Measurements from ENCODE around the gene SH3BP5. TPM values are rescaled to one million over a fixed set of nuclear protein-coding genes. Genes with fewer than 3 reads are reported as not detected.

The SH3BP5 gene
- total RNA-seq, 1 experiment from 2014 or later, result 21.0 TPM

DNA sequence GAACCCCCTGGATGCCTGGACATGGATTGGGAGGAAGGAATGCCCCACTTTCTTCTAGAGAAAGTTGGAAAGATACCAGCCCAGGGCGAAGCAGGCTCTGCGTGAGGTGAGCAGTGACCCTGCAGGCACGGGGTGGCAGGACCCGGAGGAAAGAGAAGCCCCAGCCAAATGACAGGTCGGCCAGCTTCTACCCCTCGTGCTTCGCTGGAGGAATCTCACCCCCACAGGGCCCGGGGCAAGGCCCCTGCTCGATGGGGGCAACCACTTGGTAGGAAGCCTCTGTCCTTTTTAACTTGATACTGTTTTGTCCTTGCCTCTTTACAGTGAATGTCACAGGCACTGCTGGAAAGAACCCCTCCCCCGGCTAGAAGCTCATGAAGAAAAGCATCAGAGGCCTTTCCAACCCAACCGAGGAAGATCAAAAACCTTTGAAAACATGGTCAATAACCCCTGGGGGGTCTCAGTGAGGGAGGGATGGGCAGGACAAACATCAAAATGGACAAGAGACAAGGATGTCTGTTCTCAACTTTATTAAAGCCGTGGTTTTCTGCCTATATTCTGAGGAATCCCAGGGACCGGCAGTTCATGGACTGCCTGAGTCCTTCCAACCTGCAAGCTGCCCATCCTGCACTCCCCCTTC, 54.4 kb downstream of the SH3BP5 start:
- no peak for DNase-seq (ENCODE audit: low read depth)

DNA sequence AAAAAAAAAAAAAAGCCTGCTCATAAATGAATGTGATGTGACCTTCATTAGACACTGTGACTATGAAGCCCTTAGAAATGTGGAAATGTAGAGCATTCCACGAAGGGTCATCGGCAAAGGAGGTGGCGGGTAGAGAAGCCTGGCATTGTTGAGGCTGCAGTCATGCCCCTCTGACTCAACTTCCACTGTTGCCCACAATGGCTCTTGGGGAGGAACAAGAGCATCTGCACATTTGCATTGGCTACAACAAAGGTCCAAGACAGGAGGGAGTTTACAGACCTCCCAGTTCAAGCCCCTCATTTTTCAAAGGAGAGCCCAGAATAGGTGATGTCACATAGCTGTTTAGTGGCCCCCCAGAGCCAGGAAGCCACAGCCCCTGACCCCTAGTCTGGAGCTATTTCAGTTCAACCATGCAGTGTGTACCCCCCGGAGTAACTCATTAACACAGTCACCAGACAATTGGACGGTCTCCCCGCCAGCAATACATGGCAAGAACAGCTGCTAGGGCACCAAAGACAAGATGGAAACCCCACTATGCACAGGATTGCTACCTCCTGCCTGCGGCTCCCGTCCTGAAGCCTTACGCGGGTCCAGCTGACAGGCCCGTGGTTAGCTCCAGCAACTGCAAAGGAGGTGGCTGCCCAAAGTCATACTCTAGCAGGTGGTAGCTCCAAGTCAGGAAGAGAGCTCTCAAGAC, 56.2 kb downstream of the SH3BP5 start:
- DNase-seq (ENCODE audit: low read depth), result peak; percentile 32

GRCh38 chr3:15273227-15273626, 59.2 kb downstream of the SH3BP5 start:
- DNase-seq (ENCODE audit: low read depth), result no peak

DNA sequence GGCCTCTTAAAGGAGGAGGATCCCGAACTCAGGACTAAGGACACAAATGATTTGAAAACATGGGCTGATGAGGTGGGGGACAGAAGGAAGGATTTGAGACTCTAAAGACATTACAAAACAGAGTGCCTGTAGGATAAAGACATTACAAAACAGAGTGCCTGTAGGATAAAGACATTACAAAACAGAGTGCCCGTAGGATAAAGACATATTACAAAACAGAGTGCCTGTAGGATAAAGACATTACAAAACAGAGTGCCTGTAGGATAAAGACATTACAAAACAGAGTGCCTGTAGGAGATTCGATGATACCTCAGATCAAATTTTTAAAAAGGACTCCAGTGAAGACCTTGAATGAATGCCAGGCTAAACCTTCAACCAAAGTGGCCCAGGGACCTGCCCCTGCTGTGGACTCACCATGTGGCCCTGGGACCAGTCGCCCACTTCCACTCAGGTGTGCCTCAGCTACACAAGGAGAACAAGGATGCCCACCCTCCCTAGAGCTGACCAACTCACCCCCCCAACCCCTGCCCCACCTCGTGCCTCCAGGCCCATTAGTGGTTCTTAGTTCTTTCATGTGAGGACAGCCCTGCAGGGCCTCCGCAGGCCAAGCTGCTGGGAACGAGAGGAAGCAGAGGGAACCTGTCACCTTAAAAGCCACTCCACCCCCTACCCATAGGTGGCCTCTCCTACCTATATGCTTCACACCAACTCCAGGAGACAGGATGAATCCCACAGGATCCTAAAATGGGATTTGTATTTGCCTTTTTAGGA, 59.8 kb downstream of the SH3BP5 start:
- DNase-seq (ENCODE audit: low read depth), result no peak

GRCh38 chr3:15271785-15272381, 60.5 kb downstream of the SH3BP5 start:
- no peak for DNase-seq (ENCODE audit: low read depth)

DNA sequence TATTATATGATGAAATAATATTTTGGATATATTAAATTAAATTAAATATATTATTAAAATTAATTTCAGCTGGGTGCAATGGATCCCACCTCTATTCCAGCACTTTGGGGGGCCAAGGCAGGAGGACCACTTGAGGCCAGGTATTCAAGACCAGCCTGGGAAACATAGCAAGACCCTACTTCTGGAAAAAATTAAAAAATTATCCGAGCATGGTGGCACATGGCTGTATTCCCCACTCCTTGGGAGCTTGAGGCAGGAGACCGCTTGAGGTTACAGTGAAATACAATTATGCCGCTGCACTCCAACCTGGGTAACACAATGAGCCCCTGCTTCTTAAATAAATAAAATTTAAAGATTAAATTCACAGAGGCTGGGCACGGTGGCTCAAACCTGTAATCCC, 61.4 kb downstream of the SH3BP5 start:
- DNase-seq (ENCODE audit: low read depth), result no peak

DNA sequence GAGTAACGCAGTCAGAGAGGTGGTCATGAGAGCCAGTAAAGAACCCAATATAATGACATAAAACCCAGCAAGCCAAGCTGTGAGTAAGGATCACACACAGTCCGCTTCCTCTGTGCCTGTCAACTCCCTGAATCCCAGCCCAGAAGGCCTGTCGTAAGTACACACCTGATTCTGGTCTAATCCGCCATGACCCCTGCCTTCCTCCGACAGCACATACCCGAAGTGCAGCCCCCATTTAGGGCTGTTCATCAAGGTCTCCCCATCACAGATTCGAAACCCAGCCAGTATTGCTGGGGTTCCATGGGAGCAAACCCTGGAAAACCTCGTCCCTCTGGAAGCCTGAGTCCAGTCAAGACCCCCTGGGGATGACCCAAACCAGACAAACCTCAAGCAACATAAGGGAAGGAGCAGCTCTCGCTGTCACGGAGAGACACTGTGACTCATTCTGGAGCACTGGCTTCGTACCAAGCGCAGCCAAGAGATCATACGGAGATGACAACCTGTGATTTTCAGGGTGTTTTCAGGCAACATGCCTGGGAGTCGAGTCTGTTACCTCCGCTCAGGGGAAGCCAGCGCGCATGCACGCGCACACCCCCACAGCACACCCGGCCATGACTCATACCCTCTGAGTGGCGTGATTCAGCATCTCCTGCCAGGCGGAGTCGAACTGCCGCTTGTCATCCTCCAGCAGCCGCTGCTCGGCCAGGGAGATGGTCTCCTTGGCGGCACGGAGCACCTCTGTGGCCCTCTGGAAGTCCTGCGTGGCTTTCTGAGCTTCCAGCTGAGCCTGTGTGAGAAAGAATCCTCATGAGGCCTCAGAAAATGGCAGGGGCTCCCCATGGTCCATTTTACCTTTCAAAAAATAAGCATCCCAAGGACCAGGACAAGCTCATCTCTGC, 63.0 kb downstream of the SH3BP5 start:
- peak; percentile 98 for DNase-seq (ENCODE audit: low read depth)

GRCh38 chr3:15268033-15268631, 64.3 kb downstream of the SH3BP5 start:
- peak; percentile 81 for DNase-seq (ENCODE audit: low read depth)

GRCh38 chr3:15267502-15267901, 64.9 kb downstream of the SH3BP5 start:
- no peak for DNase-seq (ENCODE audit: low read depth)

DNA sequence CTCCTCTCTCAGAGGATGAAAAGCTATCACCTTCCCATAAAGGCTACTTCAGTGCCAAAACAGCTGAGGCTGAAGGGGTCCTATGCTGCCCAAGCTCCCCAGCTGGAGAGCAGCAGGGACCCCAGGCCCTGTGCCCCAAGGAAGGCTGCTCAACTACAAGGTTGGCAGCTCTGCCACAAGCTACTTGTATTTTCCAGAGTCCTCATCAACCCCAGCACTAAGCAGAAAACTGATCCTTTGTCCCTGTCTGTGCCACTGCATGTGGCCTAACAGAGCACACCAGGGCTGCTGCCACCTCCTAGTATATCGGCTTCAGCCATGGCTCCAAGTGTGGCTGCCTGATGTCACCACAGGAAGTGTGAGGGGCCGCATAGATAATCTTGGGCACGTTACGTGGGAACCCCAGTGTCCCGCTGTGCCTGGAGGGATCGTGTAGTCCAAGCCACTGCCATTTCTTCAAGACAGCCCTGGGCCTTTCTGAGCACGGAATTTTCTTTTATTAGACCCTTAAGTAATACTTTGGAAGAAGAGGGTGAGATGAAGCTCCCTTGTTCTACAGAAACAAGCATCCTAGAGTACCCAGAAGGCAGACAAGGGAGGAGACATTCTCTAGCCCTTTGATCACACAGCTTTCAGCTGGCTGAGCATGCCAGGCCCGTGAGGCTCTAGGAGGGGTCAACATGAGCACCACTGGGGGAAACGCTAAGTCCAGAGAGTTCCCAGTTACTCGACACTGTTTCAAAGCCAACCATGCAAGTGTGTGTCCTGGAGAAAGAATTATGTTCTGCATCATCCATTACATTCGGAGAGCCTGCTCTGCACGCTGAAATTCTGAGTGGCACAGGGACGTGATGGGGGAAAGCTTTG, 65.6 kb downstream of the SH3BP5 start:
- DNase-seq (ENCODE audit: low read depth), result no peak

DNA sequence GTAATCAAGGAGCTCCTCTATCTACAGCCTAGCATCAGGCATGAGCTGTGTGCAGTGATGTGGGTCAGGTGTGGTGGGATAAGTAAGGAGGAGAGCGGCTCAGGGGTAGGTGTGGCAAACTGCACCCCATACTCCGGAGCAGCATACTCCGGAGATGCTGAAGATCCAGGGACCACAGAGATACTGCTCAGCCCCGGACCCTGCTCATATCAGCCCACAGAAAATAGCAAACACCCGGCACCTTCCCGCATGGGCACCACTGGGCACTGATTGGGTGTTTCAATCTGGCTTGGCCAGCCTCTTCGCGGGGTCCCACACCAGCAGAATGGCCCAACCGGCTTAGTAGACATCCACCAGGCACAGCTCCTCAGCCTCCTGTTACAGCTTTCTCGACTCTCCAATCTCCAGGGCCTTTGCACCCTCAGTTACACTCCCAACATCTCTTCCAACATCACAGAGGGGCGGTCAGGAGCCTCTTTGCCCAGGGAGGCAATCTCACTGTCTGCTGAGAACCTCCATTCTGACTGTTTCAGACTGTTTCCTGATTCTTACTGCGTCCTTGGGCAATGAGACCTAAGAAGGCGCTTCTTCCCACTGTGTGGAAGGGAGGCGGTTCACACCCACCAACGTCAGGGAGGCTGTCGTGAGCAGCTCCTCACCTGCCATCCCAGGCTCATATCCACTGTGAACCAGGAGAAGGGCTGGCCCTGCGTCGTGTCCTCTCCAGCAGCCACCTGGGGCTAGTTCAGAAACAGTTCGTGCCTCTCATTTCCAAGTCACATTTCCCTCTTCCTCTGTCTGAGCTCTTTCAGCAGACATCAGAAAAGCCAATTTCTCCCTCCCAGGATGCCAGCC, 66.5 kb downstream of the SH3BP5 start:
- no peak for DNase-seq (ENCODE audit: low read depth)

DNA sequence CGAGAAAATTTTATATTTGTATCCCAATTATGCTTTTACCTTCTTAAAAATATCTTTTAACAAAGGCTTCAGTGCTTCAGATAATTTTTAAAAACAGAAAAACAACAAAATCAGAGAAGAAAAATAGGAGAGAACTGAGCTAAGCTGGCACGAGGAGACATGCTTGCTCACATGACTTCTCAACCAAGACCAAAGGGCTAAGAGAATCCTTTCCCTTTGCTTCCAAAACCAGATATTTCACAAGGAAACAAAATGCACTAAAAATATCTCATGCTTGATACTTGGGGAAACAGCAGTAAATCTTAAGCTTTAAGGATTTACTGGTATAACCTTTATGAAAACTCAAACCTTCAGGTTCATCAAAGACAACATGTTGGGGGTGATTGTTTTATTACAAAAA, 67.9 kb downstream of the SH3BP5 start:
- DNase-seq (ENCODE audit: low read depth), result no peak

DNA sequence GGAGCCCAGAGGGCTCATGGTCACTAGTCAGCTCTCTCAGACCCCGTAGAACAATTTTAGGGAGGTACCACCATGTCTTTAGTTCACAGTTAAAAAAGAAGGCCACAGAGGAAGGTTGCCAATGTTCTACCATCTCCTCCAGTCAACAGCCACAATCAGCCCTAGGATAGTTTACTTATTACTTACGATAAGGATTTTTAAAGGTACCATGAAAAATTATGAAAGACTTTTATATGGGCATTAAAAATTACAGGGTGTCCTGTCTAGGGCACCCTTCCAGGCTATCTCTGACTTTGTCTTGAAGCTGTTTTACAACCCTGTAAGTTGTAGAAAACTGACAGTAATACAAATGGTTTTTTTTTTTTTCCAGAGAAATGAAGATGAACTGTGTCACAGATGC, 68.5 kb downstream of the SH3BP5 start:
- DNase-seq (ENCODE audit: low read depth), result no peak

DNA sequence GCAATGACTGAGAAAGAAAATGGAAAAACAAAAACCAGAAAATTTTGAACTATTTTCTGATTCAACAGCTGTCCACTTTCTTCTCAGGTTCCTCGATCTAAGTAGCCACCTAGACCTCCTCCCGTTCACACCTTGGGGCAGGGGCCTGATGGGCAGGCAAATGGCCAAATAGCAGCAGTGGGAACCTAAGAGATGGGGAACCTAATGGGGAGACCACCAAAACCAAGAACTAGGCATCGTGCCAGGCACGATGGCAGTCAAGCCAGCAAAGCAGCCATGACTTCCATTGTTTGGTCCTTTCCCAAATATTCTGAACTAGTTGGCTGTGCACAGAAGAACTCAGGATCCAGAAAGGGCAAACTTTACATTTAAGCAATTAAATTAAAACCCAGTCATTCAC, 69.3 kb downstream of the SH3BP5 start:
- no peak for DNase-seq (ENCODE audit: low read depth)

- no peak for DNase-seq (ENCODE audit: low read depth)
These were observed 70.4 kb downstream of the SH3BP5 start for GRCh38 chr3:15262021-15262420.

- no peak for DNase-seq (ENCODE audit: low read depth)
These were observed 71.1 kb downstream of the SH3BP5 start for GRCh38 chr3:15261274-15261673.

DNA sequence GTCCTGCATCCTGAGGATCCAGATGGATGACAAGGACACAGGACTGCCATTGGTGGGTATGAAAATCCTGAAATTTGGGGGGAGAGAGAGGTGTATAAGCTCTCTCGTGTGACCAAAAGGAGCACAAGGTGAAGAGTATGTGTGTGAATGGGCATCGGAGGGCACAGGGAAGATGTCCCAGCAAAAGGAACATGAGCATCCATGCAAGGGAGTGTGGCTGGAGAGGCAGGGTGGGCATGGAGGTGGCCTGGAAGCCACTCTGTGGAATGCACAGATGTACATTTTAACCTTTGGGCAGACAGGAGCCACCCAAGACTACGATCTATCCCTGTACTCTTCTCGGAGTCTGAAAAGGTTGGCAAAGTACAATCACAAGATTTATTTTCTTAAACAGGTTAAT, 71.9 kb downstream of the SH3BP5 start:
- no peak for DNase-seq (ENCODE audit: low read depth)

GRCh38 chr3:15258720-15259119, 73.7 kb downstream of the SH3BP5 start:
- DNase-seq (ENCODE audit: low read depth), result no peak

GRCh38 chr3:15256861-15257341, 75.5 kb downstream of the SH3BP5 start:
- DNase-seq (ENCODE audit: low read depth), result no peak

Data from Daoy (cell line).